HEK293 (cell line): ENCODE results near the gene PDF.

Experiments
- BCL11A ChIP-seq: fragments of 450-650 bp; formaldehyde crosslinking; IDR thresholded peaks from 2 replicates; pipeline ENCODE4 v1.5.1; 2016; ENCODE audit warnings: low read depth, missing biosample characterization, missing genetic modification characterization
- GFI1B ChIP-seq: fragments of 450-650 bp; formaldehyde crosslinking; IDR thresholded peaks from 2 replicates; pipeline ENCODE4 v1.5.1; 2016; ENCODE audit warnings: missing biosample characterization, missing genetic modification characterization
- GLIS2 ChIP-seq: fragments of 450-650 bp; formaldehyde crosslinking; IDR thresholded peaks from 2 replicates; pipeline ENCODE4 v1.5.1; 2016; ENCODE audit warnings: missing biosample characterization, missing genetic modification characterization
- HOXC10 ChIP-seq: sonication (generic); formaldehyde crosslinking; IDR thresholded peaks from 2 replicates; pipeline ENCODE4 v1.8.1; 2023; ENCODE audit warnings: mild to moderate bottlenecking, missing genetic modification reagents
- KLF7 ChIP-seq: fragments of 450-650 bp; formaldehyde crosslinking; IDR thresholded peaks from 2 replicates; pipeline ENCODE4 v1.5.1; 2016; ENCODE audit warnings: missing biosample characterization, missing genetic modification characterization, borderline replicate concordance
- ZEB2 ChIP-seq: fragments of 450-650 bp; formaldehyde crosslinking; IDR thresholded peaks from 2 replicates; pipeline ENCODE4 v1.5.1; 2016; ENCODE audit warnings: missing biosample characterization, missing genetic modification characterization
- ZFP37 ChIP-seq: fragments of 450-650 bp; formaldehyde crosslinking; IDR thresholded peaks from 2 replicates; pipeline ENCODE4 v1.5.1; 2016; ENCODE audit warnings: missing biosample characterization, missing genetic modification characterization
- ZFP69B ChIP-seq: fragments of 450-650 bp; formaldehyde crosslinking; IDR thresholded peaks from 2 replicates; pipeline ENCODE4 v1.5.1; 2016; ENCODE audit warnings: missing biosample characterization, missing genetic modification characterization
- ZNF169 ChIP-seq: fragments of 450-650 bp; formaldehyde crosslinking; IDR thresholded peaks from 2 replicates; pipeline ENCODE4 v1.5.1; 2016; ENCODE audit warnings: missing biosample characterization, missing genetic modification characterization
- ZNF214 ChIP-seq: fragments of 450-650 bp; formaldehyde crosslinking; IDR thresholded peaks from 2 replicates; pipeline ENCODE4 v1.5.1; 2017; ENCODE audit warnings: missing biosample characterization, mild to moderate bottlenecking, missing genetic modification characterization, borderline replicate concordance
- ZNF239 ChIP-seq: fragments of 450-650 bp; formaldehyde crosslinking; IDR thresholded peaks from 2 replicates; pipeline ENCODE4 v1.5.1; 2016; ENCODE audit warnings: missing biosample characterization, missing genetic modification characterization
- ZNF302 ChIP-seq: fragments of 450-650 bp; formaldehyde crosslinking; IDR thresholded peaks from 2 replicates; pipeline ENCODE4 v1.5.1; 2016; ENCODE audit warnings: missing biosample characterization, missing genetic modification characterization, low read depth
- ZNF394 ChIP-seq: fragments of 450-650 bp; formaldehyde crosslinking; IDR thresholded peaks from 2 replicates; pipeline ENCODE4 v1.5.1; 2016; ENCODE audit warnings: missing biosample characterization, missing genetic modification characterization, mild to moderate bottlenecking, moderate library complexity, borderline replicate concordance
- ZNF426 ChIP-seq: fragments of 450-650 bp; formaldehyde crosslinking; IDR thresholded peaks from 2 replicates; pipeline ENCODE4 v1.5.1; 2017; ENCODE audit warnings: missing biosample characterization, missing genetic modification characterization, mild to moderate bottlenecking, inconsistent platforms, moderate library complexity
- ZNF473 ChIP-seq: fragments of 450-650 bp; formaldehyde crosslinking; IDR thresholded peaks from 2 replicates; pipeline ENCODE4 v1.5.1; 2017; ENCODE audit warnings: missing biosample characterization, missing genetic modification characterization
- ZNF510 ChIP-seq: fragments of 450-650 bp; formaldehyde crosslinking; IDR thresholded peaks from 2 replicates; pipeline ENCODE4 v1.5.1; 2018; ENCODE audit warnings: mild to moderate bottlenecking, missing genetic modification characterization, missing biosample characterization; ENCODE audit not compliant: insufficient replicate concordance
- ZNF514 ChIP-seq: fragments of 450-650 bp; formaldehyde crosslinking; IDR thresholded peaks from 2 replicates; pipeline ENCODE4 v1.5.1; 2016; ENCODE audit warnings: missing biosample characterization, missing genetic modification characterization
- ZNF530 ChIP-seq: fragments of 450-650 bp; formaldehyde crosslinking; IDR thresholded peaks from 2 replicates; pipeline ENCODE4 v1.5.1; 2016; ENCODE audit warnings: low read depth, missing biosample characterization, missing genetic modification characterization
- ZNF624 ChIP-seq: fragments of 450-650 bp; formaldehyde crosslinking; IDR thresholded peaks from 2 replicates; pipeline ENCODE4 v1.5.1; 2017; ENCODE audit warnings: missing biosample characterization, missing genetic modification characterization
- ZNF654 ChIP-seq: fragments of 450-650 bp; formaldehyde crosslinking; IDR thresholded peaks from 2 replicates; pipeline ENCODE4 v1.5.1; 2016; ENCODE audit warnings: low read depth, missing biosample characterization, missing genetic modification characterization
- ZNF664 ChIP-seq: fragments of 450-650 bp; formaldehyde crosslinking; IDR thresholded peaks from 2 replicates; pipeline ENCODE4 v1.5.1; 2016; ENCODE audit warnings: missing biosample characterization, missing genetic modification characterization
- ZNF707 ChIP-seq: fragments of 450-650 bp; formaldehyde crosslinking; IDR thresholded peaks from 2 replicates; pipeline ENCODE4 v1.5.1; 2016; ENCODE audit warnings: missing biosample characterization, missing genetic modification characterization
- ZNF792 ChIP-seq: fragments of 450-650 bp; formaldehyde crosslinking; IDR thresholded peaks from 2 replicates; pipeline ENCODE4 v1.5.1; 2016; ENCODE audit warnings: missing biosample characterization, missing genetic modification characterization
- ZSCAN16 ChIP-seq: fragments of 450-650 bp; formaldehyde crosslinking; IDR thresholded peaks from 2 replicates; pipeline ENCODE4 v1.5.1; 2016; ENCODE audit warnings: missing biosample characterization, missing genetic modification characterization
- TF ChIP-seq, protein P1 (sequence below): fragments of 450-650 bp; IDR thresholded peaks from 2 replicates; pipeline ENCODE4 v1.5.1; 2018; ENCODE audit warnings: missing biosample characterization, mild to moderate bottlenecking, missing genetic modification characterization
- TF ChIP-seq, protein P2 (sequence below): fragments of 450-650 bp; formaldehyde crosslinking; IDR thresholded peaks from 2 replicates; pipeline ENCODE4 v1.5.1; 2016; ENCODE audit warnings: missing biosample characterization, missing genetic modification characterization
- TF ChIP-seq, protein P3 (sequence below): fragments of 450-650 bp; formaldehyde crosslinking; IDR thresholded peaks from 2 replicates; pipeline ENCODE4 v1.5.1; 2016; ENCODE audit warnings: missing biosample characterization, missing genetic modification characterization
- TF ChIP-seq, protein P4 (sequence below): fragments of 450-650 bp; formaldehyde crosslinking; IDR thresholded peaks from 2 replicates; pipeline ENCODE4; 2016; ENCODE audit warnings: missing biosample characterization, missing genetic modification characterization
- TF ChIP-seq, protein P5 (sequence below): fragments of 450-650 bp; formaldehyde crosslinking; IDR thresholded peaks from 2 replicates; pipeline ENCODE4 v1.5.1; 2016; ENCODE audit warnings: missing biosample characterization, missing genetic modification characterization
- TF ChIP-seq, protein P6 (sequence below): fragments of 450-650 bp; formaldehyde crosslinking; IDR thresholded peaks from 2 replicates; pipeline ENCODE4 v1.5.1; 2016; ENCODE audit warnings: missing biosample characterization, missing genetic modification characterization
- TF ChIP-seq, protein P7 (sequence below): fragments of 450-650 bp; formaldehyde crosslinking; IDR thresholded peaks from 2 replicates; pipeline ENCODE4 v1.5.1; 2016; ENCODE audit warnings: missing biosample characterization, missing genetic modification characterization

Gene PDF

DNA sequence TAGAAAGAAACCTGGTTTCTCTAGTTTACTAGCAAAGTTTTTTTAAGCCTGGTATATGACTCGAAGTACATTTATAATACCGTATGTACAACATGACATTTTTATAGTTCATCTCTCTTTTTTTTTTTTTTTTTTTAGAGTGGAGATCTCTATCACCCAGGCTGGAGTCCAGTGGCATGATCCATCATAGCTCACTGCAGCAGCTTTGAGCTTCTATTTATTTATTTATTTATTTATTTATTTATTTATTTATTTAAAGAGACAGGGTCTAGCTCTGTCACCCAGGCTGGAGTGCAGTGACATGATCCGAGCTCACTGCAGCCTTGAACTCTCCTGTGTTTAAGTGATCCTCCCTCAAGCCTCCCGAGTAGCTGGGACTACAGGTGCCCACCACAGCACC, 45.1 kb downstream of the PDF start (continued):
- TF ChIP-seq, protein P1, sequence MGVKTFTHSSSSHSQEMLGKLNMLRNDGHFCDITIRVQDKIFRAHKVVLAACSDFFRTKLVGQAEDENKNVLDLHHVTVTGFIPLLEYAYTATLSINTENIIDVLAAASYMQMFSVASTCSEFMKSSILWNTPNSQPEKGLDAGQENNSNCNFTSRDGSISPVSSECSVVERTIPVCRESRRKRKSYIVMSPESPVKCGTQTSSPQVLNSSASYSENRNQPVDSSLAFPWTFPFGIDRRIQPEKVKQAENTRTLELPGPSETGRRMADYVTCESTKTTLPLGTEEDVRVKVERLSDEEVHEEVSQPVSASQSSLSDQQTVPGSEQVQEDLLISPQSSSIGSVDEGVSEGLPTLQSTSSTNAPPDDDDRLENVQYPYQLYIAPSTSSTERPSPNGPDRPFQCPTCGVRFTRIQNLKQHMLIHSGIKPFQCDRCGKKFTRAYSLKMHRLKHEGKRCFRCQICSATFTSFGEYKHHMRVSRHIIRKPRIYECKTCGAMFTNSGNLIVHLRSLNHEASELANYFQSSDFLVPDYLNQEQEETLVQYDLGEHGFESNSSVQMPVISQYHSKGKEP (tag by site-specific recombination): no peak
- TF ChIP-seq ZNF510 (tag by site-specific recombination): no peak
- TF ChIP-seq ZNF792 (tag by site-specific recombination): no peak
- TF ChIP-seq, protein P2, sequence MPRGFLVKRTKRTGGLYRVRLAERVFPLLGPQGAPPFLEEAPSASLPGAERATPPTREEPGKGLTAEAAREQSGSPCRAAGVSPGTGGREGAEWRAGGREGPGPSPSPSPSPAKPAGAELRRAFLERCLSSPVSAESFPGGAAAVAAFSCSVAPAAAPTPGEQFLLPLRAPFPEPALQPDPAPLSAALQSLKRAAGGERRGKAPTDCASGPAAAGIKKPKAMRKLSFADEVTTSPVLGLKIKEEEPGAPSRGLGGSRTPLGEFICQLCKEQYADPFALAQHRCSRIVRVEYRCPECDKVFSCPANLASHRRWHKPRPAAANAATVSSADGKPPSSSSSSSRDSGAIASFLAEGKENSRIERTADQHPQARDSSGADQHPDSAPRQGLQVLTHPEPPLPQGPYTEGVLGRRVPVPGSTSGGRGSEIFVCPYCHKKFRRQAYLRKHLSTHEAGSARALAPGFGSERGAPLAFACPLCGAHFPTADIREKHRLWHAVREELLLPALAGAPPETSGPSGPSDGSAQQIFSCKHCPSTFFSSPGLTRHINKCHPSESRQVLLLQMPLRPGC: no peak
- TF ChIP-seq ZNF169 (tag by site-specific recombination): no peak
- peak; percentile 90 for TF ChIP-seq ZNF394 (tag by site-specific recombination)
- 0 out of 2 replicates have a peak, but pooled peaks have one; percentile 65 for TF ChIP-seq ZNF530 (tag by site-specific recombination)
- peak; percentile 70 for TF ChIP-seq ZNF426
- no peak for TF ChIP-seq ZNF514 (tag by site-specific recombination)
- TF ChIP-seq, protein P3, sequence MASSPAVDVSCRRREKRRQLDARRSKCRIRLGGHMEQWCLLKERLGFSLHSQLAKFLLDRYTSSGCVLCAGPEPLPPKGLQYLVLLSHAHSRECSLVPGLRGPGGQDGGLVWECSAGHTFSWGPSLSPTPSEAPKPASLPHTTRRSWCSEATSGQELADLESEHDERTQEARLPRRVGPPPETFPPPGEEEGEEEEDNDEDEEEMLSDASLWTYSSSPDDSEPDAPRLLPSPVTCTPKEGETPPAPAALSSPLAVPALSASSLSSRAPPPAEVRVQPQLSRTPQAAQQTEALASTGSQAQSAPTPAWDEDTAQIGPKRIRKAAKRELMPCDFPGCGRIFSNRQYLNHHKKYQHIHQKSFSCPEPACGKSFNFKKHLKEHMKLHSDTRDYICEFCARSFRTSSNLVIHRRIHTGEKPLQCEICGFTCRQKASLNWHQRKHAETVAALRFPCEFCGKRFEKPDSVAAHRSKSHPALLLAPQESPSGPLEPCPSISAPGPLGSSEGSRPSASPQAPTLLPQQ (tag by site-specific recombination): no peak
- peak; percentile 32 for TF ChIP-seq ZNF654 (tag by site-specific recombination)
- TF ChIP-seq, protein P4, sequence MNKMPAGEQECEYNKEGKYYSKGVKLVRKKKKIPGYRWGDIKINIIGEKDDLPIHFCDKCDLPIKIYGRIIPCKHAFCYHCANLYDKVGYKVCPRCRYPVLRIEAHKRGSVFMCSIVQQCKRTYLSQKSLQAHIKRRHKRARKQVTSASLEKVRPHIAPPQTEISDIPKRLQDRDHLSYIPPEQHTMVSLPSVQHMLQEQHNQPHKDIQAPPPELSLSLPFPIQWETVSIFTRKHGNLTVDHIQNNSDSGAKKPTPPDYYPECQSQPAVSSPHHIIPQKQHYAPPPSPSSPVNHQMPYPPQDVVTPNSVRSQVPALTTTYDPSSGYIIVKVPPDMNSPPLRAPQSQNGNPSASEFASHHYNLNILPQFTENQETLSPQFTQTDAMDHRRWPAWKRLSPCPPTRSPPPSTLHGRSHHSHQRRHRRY: no peak
- TF ChIP-seq, protein P5, sequence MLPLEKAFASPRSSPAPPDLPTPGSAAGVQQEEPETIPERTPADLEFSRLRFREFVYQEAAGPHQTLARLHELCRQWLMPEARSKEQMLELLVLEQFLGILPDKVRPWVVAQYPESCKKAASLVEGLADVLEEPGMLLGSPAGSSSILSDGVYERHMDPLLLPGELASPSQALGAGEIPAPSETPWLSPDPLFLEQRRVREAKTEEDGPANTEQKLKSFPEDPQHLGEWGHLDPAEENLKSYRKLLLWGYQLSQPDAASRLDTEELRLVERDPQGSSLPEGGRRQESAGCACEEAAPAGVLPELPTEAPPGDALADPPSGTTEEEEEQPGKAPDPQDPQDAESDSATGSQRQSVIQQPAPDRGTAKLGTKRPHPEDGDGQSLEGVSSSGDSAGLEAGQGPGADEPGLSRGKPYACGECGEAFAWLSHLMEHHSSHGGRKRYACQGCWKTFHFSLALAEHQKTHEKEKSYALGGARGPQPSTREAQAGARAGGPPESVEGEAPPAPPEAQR: no peak
- no peak for TF ChIP-seq ZNF302 (tag by site-specific recombination)
- TF ChIP-seq, protein P6, sequence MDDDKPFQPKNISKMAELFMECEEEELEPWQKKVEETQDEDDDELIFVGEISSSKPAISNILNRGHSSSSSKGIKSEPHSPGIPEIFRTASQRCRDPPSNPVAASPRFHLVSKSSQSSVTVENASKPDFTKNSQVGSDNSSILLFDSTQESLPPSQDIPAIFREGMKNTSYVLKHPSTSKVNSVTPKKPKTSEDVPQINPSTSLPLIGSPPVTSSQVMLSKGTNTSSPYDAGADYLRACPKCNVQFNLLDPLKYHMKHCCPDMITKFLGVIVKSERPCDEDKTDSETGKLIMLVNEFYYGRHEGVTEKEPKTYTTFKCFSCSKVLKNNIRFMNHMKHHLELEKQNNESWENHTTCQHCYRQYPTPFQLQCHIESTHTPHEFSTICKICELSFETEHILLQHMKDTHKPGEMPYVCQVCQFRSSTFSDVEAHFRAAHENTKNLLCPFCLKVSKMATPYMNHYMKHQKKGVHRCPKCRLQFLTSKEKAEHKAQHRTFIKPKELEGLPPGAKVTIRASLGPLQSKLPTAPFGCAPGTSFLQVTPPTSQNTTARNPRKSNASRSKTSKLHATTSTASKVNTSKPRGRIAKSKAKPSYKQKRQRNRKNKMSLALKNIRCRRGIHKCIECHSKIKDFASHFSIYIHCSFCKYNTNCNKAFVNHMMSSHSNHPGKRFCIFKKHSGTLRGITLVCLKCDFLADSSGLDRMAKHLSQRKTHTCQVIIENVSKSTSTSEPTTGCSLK (tag by site-specific recombination): no peak
- TF ChIP-seq ZFP37 (tag by site-specific recombination): no peak
- TF ChIP-seq GFI1B: peak; percentile 41; the same call in 1 of the 2 replicates
- TF ChIP-seq ZNF624: no peak
- TF ChIP-seq, protein P7, sequence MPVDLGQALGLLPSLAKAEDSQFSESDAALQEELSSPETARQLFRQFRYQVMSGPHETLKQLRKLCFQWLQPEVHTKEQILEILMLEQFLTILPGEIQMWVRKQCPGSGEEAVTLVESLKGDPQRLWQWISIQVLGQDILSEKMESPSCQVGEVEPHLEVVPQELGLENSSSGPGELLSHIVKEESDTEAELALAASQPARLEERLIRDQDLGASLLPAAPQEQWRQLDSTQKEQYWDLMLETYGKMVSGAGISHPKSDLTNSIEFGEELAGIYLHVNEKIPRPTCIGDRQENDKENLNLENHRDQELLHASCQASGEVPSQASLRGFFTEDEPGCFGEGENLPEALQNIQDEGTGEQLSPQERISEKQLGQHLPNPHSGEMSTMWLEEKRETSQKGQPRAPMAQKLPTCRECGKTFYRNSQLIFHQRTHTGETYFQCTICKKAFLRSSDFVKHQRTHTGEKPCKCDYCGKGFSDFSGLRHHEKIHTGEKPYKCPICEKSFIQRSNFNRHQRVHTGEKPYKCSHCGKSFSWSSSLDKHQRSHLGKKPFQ: no peak
- TF ChIP-seq ZSCAN16: no peak
- no peak for TF ChIP-seq HOXC10 (CRISPR knock-in tag)
- no peak for TF ChIP-seq GLIS2 (tag by site-specific recombination)
- TF ChIP-seq BCL11A (tag by site-specific recombination): no peak
- peak; percentile 71 for TF ChIP-seq ZNF664
- TF ChIP-seq ZEB2 (tag by site-specific recombination): no peak
- no peak for TF ChIP-seq ZFP69B (tag by site-specific recombination)
- no peak for TF ChIP-seq ZNF214 (tag by site-specific recombination)
- TF ChIP-seq ZNF473 (tag by site-specific recombination): no peak
- TF ChIP-seq ZNF707 (tag by site-specific recombination): no peak
- no peak for TF ChIP-seq KLF7 (tag by site-specific recombination)
- no peak for TF ChIP-seq ZNF239
